Smooth muscle cell (in vitro differentiated cells): ENCODE results near the gene FHIT. TPM values are rescaled to one million over a fixed set of nuclear protein-coding genes. Genes with fewer than 3 reads are reported as not detected.

Source experiments
- DNase-seq: peaks from one replicate; lab custom pipeline; 2025; ENCODE audit not compliant: unreplicated experiment; lab: John Stamatoyannopoulos, UW
- H2AFZ ChIP-seq: fragments of 200-600 bp; sonication (generic); 2 replicates; pipeline ENCODE4 v1.6.0; 2016; ENCODE audit warnings: antibody characterized with exemption, low read depth, mild to moderate bottlenecking
- H3F3A ChIP-seq: fragments of 200-600 bp; sonication (generic); 2 replicates; pipeline ENCODE4 v1.6.0; 2017; ENCODE audit warnings: antibody characterized with exemption, low read depth
- H3K27ac ChIP-seq: fragments of 200-600 bp; sonication (generic); 2 replicates; pipeline ENCODE4 v1.5.1; 2016; ENCODE audit warnings: low read depth, mild to moderate bottlenecking
- H3K27me3 ChIP-seq: fragments of 200-600 bp; sonication (generic); 2 replicates; pipeline ENCODE4 v1.6.1; 2016; ENCODE audit warnings: low read depth, mild to moderate bottlenecking
- H3K36me3 ChIP-seq: fragments of 200-600 bp; sonication (generic); 2 replicates; pipeline ENCODE4 v1.5.1; 2016; ENCODE audit warnings: low read depth
- H3K4me1 ChIP-seq: fragments of 200-600 bp; sonication (generic); 2 replicates; pipeline ENCODE4 v1.5.1; 2016; ENCODE audit warnings: low read depth
- H3K4me2 ChIP-seq: fragments of 200-600 bp; sonication (generic); 2 replicates; pipeline ENCODE4 v1.6.0; 2016; ENCODE audit warnings: mild to moderate bottlenecking
- H3K4me3 ChIP-seq: fragments of 200-600 bp; sonication (generic); 2 replicates; pipeline ENCODE4 v1.5.1; 2016; ENCODE audit warnings: mild to moderate bottlenecking
- H3K79me2 ChIP-seq: fragments of 200-600 bp; sonication (generic); 2 replicates; pipeline ENCODE4 v1.6.0; 2016; ENCODE audit warnings: low read depth, mild to moderate bottlenecking
- H3K9ac ChIP-seq: fragments of 200-600 bp; sonication (generic); 2 replicates; pipeline ENCODE4 v1.6.0; 2016; ENCODE audit warnings: low read depth
- H3K9me3 ChIP-seq: fragments of 200-600 bp; sonication (generic); replicated peaks from 2 replicates; pipeline ENCODE4 v1.5.1; 2016; ENCODE audit warnings: low read depth
- H4K20me1 ChIP-seq: fragments of 200-600 bp; sonication (generic); 2 replicates; pipeline ENCODE4 v1.6.0; 2016; ENCODE audit warnings: low read depth
- WGBS: methylation state at CpG from one replicate; pipeline ENCODE4 v1.1.7; 2016; ENCODE audit warnings: low lambda C conversion rate; 5-methylcytosine and 5-hydroxymethylcytosine counted together
- polyA plus RNA-seq: library from polyadenylated mRNA; unstranded; fragments of >200 nt; fragmentation: Nextera tagmentation; extraction: Ambion mirVana; gene quantifications from 2 replicates; pipeline ENCODE4 v1.2.1, GENCODE V29; 2016
- total RNA-seq: library from RNA; depleted of rRNA; stranded (reverse); fragments of >200 nt; gene quantifications from 2 replicates; pipeline ENCODE4 v1.2.3, GENCODE V29; 2014
- TF ChIP-seq, protein P1 (sequence below): fragments of 200-600 bp; sonication (generic); IDR thresholded peaks from 2 replicates; pipeline ENCODE4 v1.5.1; 2017; ENCODE audit warnings: borderline replicate concordance, mild to moderate bottlenecking, antibody characterized with exemption; ENCODE audit not compliant: insufficient read depth, poor library complexity, severe bottlenecking

Gene FHIT
- total and polyA plus RNA-seq, 2 experiments from 2014 or later = 5.9 to 6.7 TPM

DNA sequence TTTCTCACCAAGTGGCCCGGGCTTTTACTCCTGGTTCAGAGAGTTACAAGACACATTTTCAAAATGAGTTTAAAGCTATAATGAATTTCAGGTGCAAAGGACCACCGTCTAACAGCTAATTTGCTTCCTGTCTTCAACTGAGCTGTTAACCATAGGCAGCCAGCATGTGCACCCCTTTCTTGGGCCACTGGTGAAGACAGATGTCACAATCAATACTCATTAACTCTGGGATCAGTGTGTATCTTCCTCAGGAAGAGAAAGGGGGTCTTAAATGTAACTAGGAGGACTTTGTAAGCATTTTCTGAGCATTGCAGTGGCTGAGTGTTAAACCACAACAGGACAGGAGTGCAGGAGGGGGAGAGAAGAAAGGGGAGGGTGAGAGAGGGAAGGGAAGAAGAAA, 1450.8 kb downstream of the FHIT start:
- 49% methylated on average over 2 of the region's 2 CpGs for WGBS
- Histone ChIP-seq H4K20me1 (no peaks in the 10 kb centered on the region), H3K4me3 (no peak overlapping the region), H3K36me3 (no peaks in the 10 kb centered on the region), H3K4me1 (peaks cover 29% of the 10 kb centered on the region), H3F3A (no peaks in the 10 kb centered on the region), H2AFZ (no peak overlapping the region), H3K9ac (no peak overlapping the region), H3K4me2 (no peak overlapping the region), H3K79me2 (no peaks in the 10 kb centered on the region), H3K27ac (no peak overlapping the region), H3K9me3 (no peaks in the 10 kb centered on the region), H3K27me3 (no peaks in the 10 kb centered on the region)
- no peak for DNase-seq
- TF ChIP-seq, protein P1, sequence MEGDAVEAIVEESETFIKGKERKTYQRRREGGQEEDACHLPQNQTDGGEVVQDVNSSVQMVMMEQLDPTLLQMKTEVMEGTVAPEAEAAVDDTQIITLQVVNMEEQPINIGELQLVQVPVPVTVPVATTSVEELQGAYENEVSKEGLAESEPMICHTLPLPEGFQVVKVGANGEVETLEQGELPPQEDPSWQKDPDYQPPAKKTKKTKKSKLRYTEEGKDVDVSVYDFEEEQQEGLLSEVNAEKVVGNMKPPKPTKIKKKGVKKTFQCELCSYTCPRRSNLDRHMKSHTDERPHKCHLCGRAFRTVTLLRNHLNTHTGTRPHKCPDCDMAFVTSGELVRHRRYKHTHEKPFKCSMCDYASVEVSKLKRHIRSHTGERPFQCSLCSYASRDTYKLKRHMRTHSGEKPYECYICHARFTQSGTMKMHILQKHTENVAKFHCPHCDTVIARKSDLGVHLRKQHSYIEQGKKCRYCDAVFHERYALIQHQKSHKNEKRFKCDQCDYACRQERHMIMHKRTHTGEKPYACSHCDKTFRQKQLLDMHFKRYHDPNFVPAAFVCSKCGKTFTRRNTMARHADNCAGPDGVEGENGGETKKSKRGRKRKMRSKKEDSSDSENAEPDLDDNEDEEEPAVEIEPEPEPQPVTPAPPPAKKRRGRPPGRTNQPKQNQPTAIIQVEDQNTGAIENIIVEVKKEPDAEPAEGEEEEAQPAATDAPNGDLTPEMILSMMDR = no peak

DNA sequence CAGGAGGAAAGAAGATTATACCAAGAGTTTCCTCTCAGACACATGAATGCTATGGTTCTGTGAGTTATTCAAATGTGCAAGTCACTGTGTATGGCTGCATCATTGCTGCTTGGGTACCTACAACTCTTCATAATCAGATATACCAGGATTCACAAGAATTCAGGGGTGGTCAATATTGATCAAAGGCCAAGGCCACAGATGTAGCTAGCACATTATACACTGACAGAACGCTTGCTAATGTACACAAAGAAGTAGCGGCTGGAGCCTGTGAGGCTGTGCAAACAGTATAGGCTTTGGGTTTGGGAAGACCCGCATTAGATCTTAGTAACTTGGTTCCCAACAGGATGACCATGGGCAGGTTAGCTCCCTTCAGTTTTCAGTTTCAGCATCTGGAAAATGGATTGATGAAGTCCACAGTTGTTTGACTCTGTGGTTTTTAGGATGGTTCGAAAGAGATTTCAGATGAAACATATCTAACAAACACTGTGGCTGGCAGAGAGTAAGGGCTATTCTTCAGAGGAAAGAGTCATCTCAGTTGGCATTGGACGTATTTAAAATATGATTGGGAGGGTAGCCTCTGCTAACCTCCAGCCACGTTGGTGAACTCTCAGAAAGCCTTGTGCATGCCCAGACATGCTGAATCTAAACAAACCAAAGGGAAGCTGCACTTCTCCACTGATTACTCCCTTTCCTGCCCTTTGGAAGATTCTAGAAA, 1452.7 kb downstream of the FHIT start:
- no peaks in the 10 kb centered on the region for H4K20me1 ChIP-seq
- peaks cover 29% of the 10 kb centered on the region for H3K4me1 ChIP-seq
- no peaks in the 10 kb centered on the region for H3F3A ChIP-seq
- H3K9ac ChIP-seq = no peak overlapping the region
- H3K27ac ChIP-seq = no peak overlapping the region
- H3K27me3 ChIP-seq = no peaks in the 10 kb centered on the region
- no peaks in the 10 kb centered on the region for H3K9me3 ChIP-seq
- no peak overlapping the region for H3K4me3 ChIP-seq
- no peak overlapping the region for H3K4me2 ChIP-seq
- DNase-seq = no peak
- H3K79me2 ChIP-seq = no peaks in the 10 kb centered on the region
- H3K36me3 ChIP-seq = no peaks in the 10 kb centered on the region
- TF ChIP-seq, protein P1 = no peak
- WGBS = 84% methylated on average over 6 of the region's 6 CpGs
- H2AFZ ChIP-seq = no peak overlapping the region

DNA sequence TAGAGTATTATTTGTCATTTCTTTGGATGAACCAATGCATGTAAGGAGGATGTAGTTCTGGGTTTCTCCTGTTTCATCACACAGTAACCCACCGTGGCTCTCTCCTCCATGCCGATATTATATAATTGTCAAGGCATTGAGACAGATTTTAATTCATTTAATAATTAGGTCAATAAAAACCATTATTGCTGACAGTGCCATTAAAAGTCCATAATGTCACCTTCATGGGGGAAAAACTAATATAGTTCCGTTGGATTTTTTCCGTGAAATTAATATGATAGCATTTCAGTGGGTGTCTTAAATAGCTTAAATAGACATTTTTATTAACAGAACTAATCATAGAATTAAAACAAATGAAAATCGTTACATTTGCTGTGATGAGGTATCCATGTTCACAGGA, 1453.7 kb downstream of the FHIT start:
- H3K9me3 ChIP-seq = no peaks in the 10 kb centered on the region

More for the DNA sequence above, 1453.7 kb downstream of the FHIT start:
- H2AFZ ChIP-seq = no peak overlapping the region
- no peak for DNase-seq
- no peaks in the 10 kb centered on the region for H4K20me1 ChIP-seq
- H3K27me3 ChIP-seq = no peaks in the 10 kb centered on the region
- TF ChIP-seq, protein P1 = no peak
- H3F3A ChIP-seq = no peaks in the 10 kb centered on the region
- H3K4me1 ChIP-seq = peaks cover 29% of the 10 kb centered on the region
- H3K9ac ChIP-seq = no peak overlapping the region
- no peaks in the 10 kb centered on the region for H3K36me3 ChIP-seq
- H3K4me3 ChIP-seq = no peak overlapping the region
- 95% methylated on average over 5 of the region's 5 CpGs for WGBS
- no peak overlapping the region for H3K4me2 ChIP-seq
- H3K79me2 ChIP-seq = no peaks in the 10 kb centered on the region
- peak overlapping the region; percentile 96 for H3K27ac ChIP-seq
